GM12892 (cell line): Measurements from ENCODE around the gene L1CAM.

Experiments
- POLR2A ChIP-seq: IDR thresholded peaks from 2 replicates; pipeline ENCODE4 v1.6.1; 2011; ENCODE audit warnings: low read depth, low read length, control low read depth
- TAF1 ChIP-seq: IDR thresholded peaks from 2 replicates; pipeline ENCODE4 v1.6.1; 2011; ENCODE audit warnings: low read depth, mild to moderate bottlenecking, control low read depth, low read length, borderline replicate concordance

DNA sequence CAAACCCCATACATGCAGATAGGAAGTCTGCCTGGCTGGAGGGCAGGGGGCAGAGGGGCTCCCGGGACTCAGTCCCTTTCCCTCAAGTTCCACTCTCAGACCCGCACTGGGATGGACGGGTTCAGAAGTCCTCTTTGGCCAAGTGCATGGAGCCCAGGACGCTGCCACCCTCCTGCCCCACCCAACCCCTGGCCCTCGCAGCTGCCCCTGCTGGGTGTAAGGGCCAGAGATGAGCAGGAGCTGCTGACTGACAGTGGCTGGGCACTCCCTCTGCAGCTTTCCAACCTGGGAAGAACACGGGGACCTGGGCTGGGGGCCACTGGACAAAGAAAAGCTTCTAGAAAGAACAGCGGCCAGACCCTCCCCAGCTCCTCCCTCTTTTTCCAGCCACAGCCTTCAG lies 3.4 kb downstream of the L1CAM start:
- TF ChIP-seq POLR2A (no peak), TAF1 (no peak)
